Psoas muscle (tissue), 8 donors: ENCODE data around the gene IDI2. TPM values are rescaled to one million over a fixed set of nuclear protein-coding genes. Genes with fewer than 3 reads are reported as not detected.
A peak's percentile ranks its signal among the peaks of the same experiment; 100 is the strongest.
"Not testable (repeated sequence)": the region's sequence is repeated elsewhere in the genome, so short reads cannot be mapped to it uniquely, and the experiment has no call there.

Experiments
- ATAC-seq, 4 donors: fragments of 200-7000 bp; cut with Tn5 transposase; one replicate each; pipeline ENCODE4 v1.9.1; 2020; ENCODE audit warnings: moderate library complexity in 3 of 4, mild to moderate bottlenecking in 2 of 4
- DNase-seq, 2 donors: peaks; one replicate each; pipeline ENCODE4 v3.0.0-alpha.2; 2020
- H3K27ac ChIP-seq: fragments of 200-600 bp; one replicate; pipeline ENCODE4 v1.8.0; 2022
- H3K27me3 ChIP-seq, 3 donors: fragments of 200-600 bp in 1 of 3; one replicate each; pipeline versions ENCODE4 v1.6.1 to v1.8.0; 2013 to 2022; ENCODE audit warnings: low read length in 2 of 3, mild to moderate bottlenecking in 2 of 3, moderate library complexity in 1 of 3; ENCODE audit not compliant: insufficient read depth in 3 of 3
- H3K36me3 ChIP-seq, 2 donors: fragments of 200-600 bp in 1 of 2; one replicate each; pipeline versions ENCODE4 v1.6.1 to v1.8.0; 2013 to 2022; ENCODE audit warnings: low read depth in 1 of 2, mild to moderate bottlenecking in 1 of 2, moderate library complexity in 1 of 2; ENCODE audit not compliant: insufficient read depth in 1 of 2
- H3K4me1 ChIP-seq: fragments of 200-600 bp; one replicate; pipeline ENCODE4 v1.8.0; 2022
- H3K4me3 ChIP-seq: fragments of 200-600 bp; one replicate; pipeline ENCODE4 v1.8.0; 2022; ENCODE audit warnings: mild to moderate bottlenecking
- H3K9me3 ChIP-seq: fragments of 200-600 bp; one replicate; pipeline ENCODE4 v1.8.0; 2022
- CTCF ChIP-seq: fragments of 200-600 bp; IDR thresholded peaks from one replicate; pipeline ENCODE4 v1.8.0; 2022; ENCODE audit warnings: antibody characterized with exemption
- WGBS, 3 donors: extraction: QIAGEN DNeasy Blood & Tissue Kit; methylation state at CpG; one replicate each; pipeline versions ENCODE4 v1.1.6 to v1.1.7; 2013; 5-methylcytosine and 5-hydroxymethylcytosine counted together
- intact Hi-C, 2 donors: fragments of 100-400 bp; cut with DNase I; formaldehyde crosslinking; loops; one replicate each; pipeline versions ENCODE4 v1.11.0 to v1.14.2; 2022
- polyA plus RNA-seq, 3 donors: library from polyadenylated mRNA; stranded (reverse); fragments of 200-250 nt; gene quantifications; one replicate each; pipeline ENCODE4 v1.2.3, GENCODE V29; 2013
- total RNA-seq, 4 donors: library from RNA; stranded (reverse); fragmentation: NEBNext Ultra II Directional in 2 of 4; extraction: Animal tissue kit (Norgen Biotek cat#: 25700) in 2 of 4; gene quantifications; one replicate each; pipeline versions ENCODE4 v1.2.1 to v1.2.4, GENCODE V29; 2021 to 2023
- donor health status: healthy with polysubstance abuse.
- donor health status: DM: no; HTN: no; CAD: no; lungs with moderate emphysema.
- donor health status: Bipolar disorder and iron deficiency.
- donor health status: healthy.
- donor health status: DM: yes; HTN: yes; CAD: no.
- donor health status: DM: no; HTN: no; CAD: no.
- donor health status: DM: no; HTN: no; CAD: no.
- donor health status: DM: yes; HTN: yes; CAD: no.

IDI2 gene
- total and polyA plus RNA-seq, 7 donors: 16.6 to 182 (median 133) TPM

- H3K4me3 ChIP-seq: no peak overlapping the region
- H3K27ac ChIP-seq: peak overlapping the region; percentile 23
- no peaks in the 10 kb centered on the region for H3K27me3 ChIP-seq
- TF ChIP-seq CTCF: no peak
- WGBS, 3 donors: 42 to 65% (median 47%) methylated on average over 3 of the region's 3 CpGs
- DNase-seq (no peak), ATAC-seq (no peak)
- H3K9me3 ChIP-seq: no peaks in the 10 kb centered on the region
- H3K4me1 ChIP-seq: peaks cover 50% of the 10 kb centered on the region
- H3K36me3 ChIP-seq: peaks cover 0 to 56% of the 10 kb centered on the region in 2 donors
- intact Hi-C loops: no loop called here
These were observed 14.5 kb upstream of the IDI2 start for GRCh38 chr10:1040133-1040532.

- 16 to 49% (median 28%) methylated on average over 3 to 11 of the region's 20 CpGs for WGBS, 3 donors
- Histone ChIP-seq H3K4me1 (peaks cover 43% of the 10 kb centered on the region), H3K36me3 (peaks cover 0 to 56% of the 10 kb centered on the region in 2 donors), H3K27ac (peak overlapping the region; percentile 94)
- H3K9me3 ChIP-seq, ATAC-seq, intact Hi-C loops, H3K27me3 ChIP-seq, H3K4me3 ChIP-seq, DNase-seq: not testable (repeated sequence)
These were observed 13.1 kb upstream of the IDI2 start for GRCh38 chr10:1038769-1039168.

- intact Hi-C loops: no loop called here
- Histone ChIP-seq H3K9me3 (no peaks in the 10 kb centered on the region), H3K27ac (peak overlapping the region; percentile 94), H3K4me1 (peaks cover 38% of the 10 kb centered on the region), H3K36me3 (peaks cover 0 to 39% of the 10 kb centered on the region in 2 donors), H3K27me3 (no peaks in the 10 kb centered on the region), H3K4me3 (no peak overlapping the region)
- WGBS, 3 donors: 83 to 89% (median 85%) methylated on average over 11 of the region's 11 CpGs
- ATAC-seq: no peak
- DNase-seq: no peak
- TF ChIP-seq CTCF: no peak
These were observed 11.4 kb upstream of the IDI2 start for GRCh38 chr10:1037098-1037497.

GRCh38 chr10:1036341-1036791, 10.7 kb upstream of the IDI2 start:
- WGBS, 3 donors: 35 to 57% (median 47%) methylated on average over 14 of the region's 14 CpGs
- Histone ChIP-seq H3K4me1 (peaks cover 38% of the 10 kb centered on the region), H3K9me3 (no peaks in the 10 kb centered on the region), H3K27ac (peak overlapping the region; percentile 94), H3K4me3 (no peak overlapping the region), H3K36me3 (peaks cover 0 to 31% of the 10 kb centered on the region in 2 donors), H3K27me3 (no peaks in the 10 kb centered on the region)
- ATAC-seq: peak; percentile 66 to 75 (median 72)
- intact Hi-C loops: no loop called here
- peak; percentile 37 to 73 for DNase-seq
- no peak for TF ChIP-seq CTCF

- DNase-seq: peak; percentile 62 to 84
- WGBS, 3 donors: 28 to 44% (median 31%) methylated on average over 6 of the region's 6 CpGs
- H3K27me3 ChIP-seq: no peaks in the 10 kb centered on the region
- H3K27ac ChIP-seq: peak overlapping the region; percentile 94
- intact Hi-C loops: no loop called here
- TF ChIP-seq CTCF: no peak
- peaks cover 0 to 20% of the 10 kb centered on the region in 2 donors for H3K36me3 ChIP-seq
- H3K4me3 ChIP-seq: no peak overlapping the region
- no peaks in the 10 kb centered on the region for H3K9me3 ChIP-seq
- ATAC-seq: peak; percentile 75 to 82 (median 78)
- peaks cover 38% of the 10 kb centered on the region for H3K4me1 ChIP-seq
These were observed 9.5 kb upstream of the IDI2 start for GRCh38 chr10:1035201-1035600.
